B cell (primary cell): Measurements from ENCODE around the gene SARNP. TPM values are rescaled to one million over a fixed set of nuclear protein-coding genes. Genes with fewer than 3 reads are reported as not detected.

Source experiments
- ATAC-seq: fragments of 200-7000 bp; cut with Tn5 transposase; one replicate; pipeline ENCODE4 v1.10.0; 2021; ENCODE audit warnings: low read depth, mild to moderate bottlenecking, moderate number of reproducible peaks, moderate library complexity
- CTCF ChIA-PET: fragments of 350-600 bp; sonication (Branson Sonifier 250); formaldehyde crosslinking; loops from one replicate; lab custom pipeline; 2021; ENCODE audit warnings: antibody characterized with exemption, inconsistent platforms; lab: Charles Lee
- POLR2A ChIA-PET: fragments of 350-600 bp; sonication (Branson Sonifier 250); formaldehyde crosslinking; loops from one replicate; lab custom pipeline; 2021; ENCODE audit warnings: antibody characterized with exemption; lab: Charles Lee
- DNase-seq: peaks from one replicate; pipeline ENCODE4 v3.0.0; 2013
- H2AFZ ChIP-seq: 2 replicates; pipeline ENCODE4 v1.6.1; 2012; ENCODE audit warnings: mild to moderate bottlenecking, low read depth, low read length; ENCODE audit not compliant: insufficient read depth, poor library complexity, severe bottlenecking
- H3K27ac ChIP-seq, 2 donors: 1 replicate in 1 of 2; 2 replicates in 1 of 2; pipeline ENCODE4 v1.5.1; 2012 to 2013; ENCODE audit warnings: low read length in 2 of 2, mild to moderate bottlenecking in 2 of 2, moderate library complexity in 1 of 2
- H3K27me3 ChIP-seq, 4 experiments: fragments of 200-600 bp in 1 of 4; sonication (generic) in 1 of 4; replicated peaks in 1 of 4; 1 replicate in 2 of 4; 2 replicates in 2 of 4; pipeline versions ENCODE4 v1.6.1 to v1.7.0; 2013 to 2016; ENCODE audit warnings: low read length in 3 of 4, mild to moderate bottlenecking in 2 of 4, mixed read lengths in 1 of 4, moderate library complexity in 1 of 4; ENCODE audit not compliant: insufficient read depth in 4 of 4, control insufficient read depth in 3 of 4; ENCODE audit errors: control extremely low read depth in 1 of 4
- H3K36me3 ChIP-seq, 2 experiments: replicated peaks in 1 of 2; 1 replicate in 1 of 2; 2 replicates in 1 of 2; pipeline versions ENCODE4 v1.6.1 to v1.7.1; 2013; ENCODE audit warnings: low read length in 1 of 2; ENCODE audit not compliant: insufficient read depth in 2 of 2, control insufficient read depth in 1 of 2; ENCODE audit errors: control extremely low read depth in 1 of 2, extremely low read depth in 1 of 2
- H3K4me1 ChIP-seq, 2 donors: fragments of 200-600 bp in 1 of 2; sonication (generic) in 1 of 2; 1 replicate in 1 of 2; 2 replicates in 1 of 2; pipeline versions ENCODE4 v1.5.1 to v1.6.1; 2013 to 2017; ENCODE audit warnings: low read length in 2 of 2; ENCODE audit not compliant: control insufficient read depth in 2 of 2, insufficient read depth in 2 of 2
- H3K4me2 ChIP-seq: replicated peaks from 2 replicates; pipeline ENCODE3; 2012; ENCODE audit warnings: mild to moderate bottlenecking, low read depth, low read length; ENCODE audit not compliant: poor library complexity, severe bottlenecking
- H3K4me3 ChIP-seq, 5 experiments: fragments of 200-600 bp in 1 of 5; sonication (generic) in 1 of 5; 1 replicate in 3 of 5; 2 replicates in 2 of 5; pipeline versions ENCODE4 v1.5.1 to v1.7.0; 2011 to 2016; ENCODE audit warnings: low read length in 4 of 5, mild to moderate bottlenecking in 4 of 5, low read depth in 2 of 5, control low read depth in 1 of 5, moderate library complexity in 1 of 5; ENCODE audit not compliant: insufficient read depth in 1 of 5; ENCODE audit errors: control extremely low read depth in 1 of 5, extremely low read depth in 1 of 5
- H3K79me2 ChIP-seq: fragments of 200-600 bp; sonication (generic); one replicate; pipeline ENCODE4 v1.6.0; 2016; ENCODE audit warnings: low read length; ENCODE audit not compliant: control insufficient read depth, insufficient read depth
- H3K9ac ChIP-seq: fragments of 200-600 bp; sonication (generic); 2 replicates; pipeline ENCODE4 v1.6.1; 2017; ENCODE audit warnings: mild to moderate bottlenecking, low read length, moderate library complexity
- H3K9me3 ChIP-seq, 3 donors: one replicate each; pipeline versions ENCODE4 v1.6.1 to v1.7.1; 2013; ENCODE audit warnings: low read length in 2 of 3; ENCODE audit not compliant: control insufficient read depth in 2 of 3, insufficient read depth in 1 of 3; ENCODE audit errors: control extremely low read depth in 1 of 3
- H4K20me1 ChIP-seq: 2 replicates; pipeline ENCODE4 v1.6.0; 2012; ENCODE audit warnings: mild to moderate bottlenecking, low read length; ENCODE audit not compliant: insufficient read depth, control insufficient read depth, poor library complexity, severe bottlenecking
- H3K27ac Mint-ChIP-seq: one replicate; pipeline ENCODE4 v1.8.0; 2021; ENCODE audit warnings: mixed read lengths
- H3K27me3 Mint-ChIP-seq: one replicate; pipeline ENCODE4 v1.8.0; 2021; ENCODE audit warnings: mixed read lengths
- H3K4me1 Mint-ChIP-seq: one replicate; pipeline ENCODE4 v1.8.0; 2021; ENCODE audit warnings: mixed read lengths
- H3K4me3 Mint-ChIP-seq: one replicate; pipeline ENCODE4 v1.8.0; 2021; ENCODE audit warnings: mixed read lengths
- H3K9me3 Mint-ChIP-seq: one replicate; pipeline ENCODE4 v1.8.0; 2022; ENCODE audit warnings: mixed read lengths; ENCODE audit not compliant: insufficient read depth
- EZH2 ChIP-seq: IDR thresholded peaks from 2 replicates; pipeline ENCODE4 v1.6.1; 2012; ENCODE audit warnings: borderline replicate concordance, low read depth, mild to moderate bottlenecking, moderate library complexity, low read length; ENCODE audit not compliant: insufficient read depth, poor library complexity, severe bottlenecking
- WGBS: methylation state at CpG from one replicate; pipeline ENCODE4 v1.1.5; 2013; ENCODE audit warnings: missing lambda C conversion rate; ENCODE audit not compliant: insufficient coverage; 5-methylcytosine and 5-hydroxymethylcytosine counted together
- intact Hi-C: fragments of 100-400 bp; cut with micrococcal nuclease; formaldehyde crosslinking; loops from one replicate; pipeline ENCODE4 v1.10.0; 2022
- polyA plus RNA-seq: library from polyadenylated mRNA; depleted of rRNA; stranded (reverse); fragments of >200 nt; gene quantifications from 2 replicates; pipeline ENCODE4 v1.2.3, GENCODE V29; 2012
- total RNA-seq, 2 donors: library from RNA; stranded (reverse); fragments of 120-200 nt in 1 of 2; gene quantifications; 1 replicate in 1 of 2; 2 replicates in 1 of 2; pipeline versions ENCODE4 v1.2.3 to v1.2.4, GENCODE V29; 2013 to 2022
- TF ChIP-seq, protein P1 (sequence below): fragments of 200-600 bp; IDR thresholded peaks from one replicate; pipeline ENCODE4 v1.8.0; 2022; ENCODE audit warnings: antibody characterized with exemption, mild to moderate bottlenecking

Gene SARNP
- total and polyA plus RNA-seq, 2 donors (not counting 1 experiment from before 2014, with no cell fraction given): 22.6 to 46.4 TPM

- Histone ChIP-seq H3K9ac (peak within 1 kb of the TSS; percentile 77), H4K20me1 (no peaks in the 10 kb centered on the region), H3K9me3 (no peaks in the 10 kb centered on the region), H3K4me2 (peak within 1 kb of the TSS; percentile 97), H3K27ac (peak within 1 kb of the TSS; percentile 0 to 47), H2AFZ (peak within 1 kb of the TSS; percentile 90), H3K36me3 (no peaks in the 10 kb centered on the region), H3K4me3 (peak within 1 kb of the TSS; percentile 58 to 77 (median 69)), H3K27me3 (no peaks in the 10 kb centered on the region), H3K4me1 (peaks cover 24 to 37% of the 10 kb centered on the region in 2 donors), H3K79me2 (peaks cover 6% of the 10 kb centered on the region)
- ChIA-PET CTCF (interaction anchor here (0.7 to 2.0 kb wide), 6 partner anchors 11 to 336 kb away, joined by 3 to 6 read pairs (median 4); partner anchors contain the start of gene BLOC1S1), POLR2A (interaction anchor here (0.5 to 1.3 kb wide), 3 partner anchors 52 to 93 kb away, joined by 3 read pairs; no protein-coding TSS in a partner anchor)
- ATAC-seq (peak; percentile 47), DNase-seq (peak; percentile 58)
- Mint-ChIP-seq H3K9me3 (no peaks in the 10 kb centered on the region), H3K4me3 (peak within 1 kb of the TSS; percentile 97), H3K27ac (peak within 1 kb of the TSS; percentile 87), H3K4me1 (peaks cover 42% of the 10 kb centered on the region), H3K27me3 (no peaks in the 10 kb centered on the region)
- TF ChIP-seq EZH2: no peak
- TF ChIP-seq, protein P1, sequence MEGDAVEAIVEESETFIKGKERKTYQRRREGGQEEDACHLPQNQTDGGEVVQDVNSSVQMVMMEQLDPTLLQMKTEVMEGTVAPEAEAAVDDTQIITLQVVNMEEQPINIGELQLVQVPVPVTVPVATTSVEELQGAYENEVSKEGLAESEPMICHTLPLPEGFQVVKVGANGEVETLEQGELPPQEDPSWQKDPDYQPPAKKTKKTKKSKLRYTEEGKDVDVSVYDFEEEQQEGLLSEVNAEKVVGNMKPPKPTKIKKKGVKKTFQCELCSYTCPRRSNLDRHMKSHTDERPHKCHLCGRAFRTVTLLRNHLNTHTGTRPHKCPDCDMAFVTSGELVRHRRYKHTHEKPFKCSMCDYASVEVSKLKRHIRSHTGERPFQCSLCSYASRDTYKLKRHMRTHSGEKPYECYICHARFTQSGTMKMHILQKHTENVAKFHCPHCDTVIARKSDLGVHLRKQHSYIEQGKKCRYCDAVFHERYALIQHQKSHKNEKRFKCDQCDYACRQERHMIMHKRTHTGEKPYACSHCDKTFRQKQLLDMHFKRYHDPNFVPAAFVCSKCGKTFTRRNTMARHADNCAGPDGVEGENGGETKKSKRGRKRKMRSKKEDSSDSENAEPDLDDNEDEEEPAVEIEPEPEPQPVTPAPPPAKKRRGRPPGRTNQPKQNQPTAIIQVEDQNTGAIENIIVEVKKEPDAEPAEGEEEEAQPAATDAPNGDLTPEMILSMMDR: no peak
- intact Hi-C loops: loop anchor here (5.0 kb wide), 1 partner anchor 724 kb away; the partner anchor contains the start of gene SPRYD4
- WGBS: under 1% methylated on average over 13 of the region's 53 CpGs
Observed at GRCh38 chr12:55742719-55743405, 74.7 kb downstream of the SARNP start, which contains the start of gene GDF11. TSS of gene GDF11 (plus strand) at chr12:55743122. CDS start at chr12:55743317, 195 bp downstream.
